A549 (cell line): ENCODE data around the gene ADCY4. TPM values are rescaled to one million over a fixed set of nuclear protein-coding genes. Genes with fewer than 3 reads are reported as not detected.

ENCODE experiments used
- ATAC-seq, 2 experiments: fragments of 200-7000 bp in 1 of 2; fragments of >200 bp in 1 of 2; cut with Nextera tagmentation in 1 of 2; cut with Tn5 transposase in 1 of 2; 3 replicates each; pipeline versions ENCODE4 v1.8.0 to v1.9.1; 2018 to 2020; ENCODE audit warnings: mild to moderate bottlenecking in 1 of 2, moderate library complexity in 1 of 2
- CTCF ChIA-PET: fragments of 300-600 bp; sonication (Branson Sonifier 250); formaldehyde crosslinking; extraction: SDS; loops from one replicate; lab custom pipeline; 2021; ENCODE audit warnings: antibody characterized with exemption, inconsistent platforms; lab: Yijun Ruan, JAX
- POLR2A ChIA-PET: fragments of 350-600 bp; formaldehyde crosslinking; extraction: SDS; loops from one replicate; lab custom pipeline; 2021; ENCODE audit warnings: antibody characterized with exemption, inconsistent platforms; lab: Yijun Ruan, JAX
- DNase-seq, 2 experiments: peaks; one replicate each; pipeline versions ENCODE4 v3.0.0 to v3.0.0-alpha.2; 2011 to 2016; ENCODE audit warnings: low read depth in 1 of 2, low spot score in 1 of 2
- FAIRE-seq: peaks from 2 replicates; lab custom pipeline; 2011; peaks lifted over from hg19 to GRCh38; lab: Jason Lieb, UNC
- H3K27ac ChIP-seq, 2 experiments: fragments of >200 bp; sonication (Bioruptor Twin); formaldehyde crosslinking; 3 replicates each; pipeline ENCODE4 v1.5.1; 2016 to 2017
- H3K4me1 ChIP-seq: fragments of >200 bp; sonication (Bioruptor Twin); formaldehyde crosslinking; 3 replicates; pipeline ENCODE4 v1.6.1; 2016
- H3K4me2 ChIP-seq: fragments of >200 bp; sonication (Bioruptor Twin); formaldehyde crosslinking; 3 replicates; pipeline ENCODE4 v1.6.1; 2016
- H3K4me3 ChIP-seq: fragments of >200 bp; sonication (Bioruptor Twin); formaldehyde crosslinking; 3 replicates; pipeline ENCODE4 v1.5.1; 2016
- H3K9me3 ChIP-seq: fragments of >200 bp; sonication (Bioruptor Twin); formaldehyde crosslinking; 3 replicates; pipeline ENCODE4 v1.6.1; 2016
- BHLHE40 ChIP-seq: IDR thresholded peaks from 2 replicates; pipeline ENCODE4 v1.6.1; 2012; ENCODE audit warnings: low read depth, low read length, inconsistent platforms
- CBX2 ChIP-seq: fragments of 200-600 bp; sonication (generic); IDR thresholded peaks from 2 replicates; pipeline ENCODE4 v1.6.1; 2016; ENCODE audit warnings: low read depth, mild to moderate bottlenecking, borderline replicate concordance
- CBX8 ChIP-seq: fragments of 200-600 bp; sonication (generic); IDR thresholded peaks from 2 replicates; pipeline ENCODE4 v1.6.1; 2016
- CHD4 ChIP-seq: fragments of 200-600 bp; sonication (generic); IDR thresholded peaks from 2 replicates; pipeline ENCODE4 v1.6.1; 2016; ENCODE audit warnings: antibody characterized with exemption, mild to moderate bottlenecking, borderline replicate concordance
- EHMT2 ChIP-seq: fragments of 200-600 bp; sonication (generic); IDR thresholded peaks from 2 replicates; pipeline ENCODE4 v1.6.1; 2016; ENCODE audit warnings: antibody characterized with exemption, low read depth, mild to moderate bottlenecking, moderate library complexity
- EP300 ChIP-seq, 2 experiments: fragments of >200 bp; sonication (Bioruptor Twin); formaldehyde crosslinking; IDR thresholded peaks; 2 replicates in 1 of 2; 3 replicates in 1 of 2; pipeline ENCODE4 v1.6.1; 2016 to 2017
- ESRRA ChIP-seq: fragments of 150-350 bp; IDR thresholded peaks from 2 replicates; pipeline ENCODE4 v1.6.1; 2014; ENCODE audit warnings: mild to moderate bottlenecking, low read length, borderline replicate concordance
- FOSB ChIP-seq: fragments of 250-450 bp; sonication (Bioruptor Pico); IDR thresholded peaks from 2 replicates; pipeline ENCODE4 v1.5.0; 2020; ENCODE audit warnings: mild to moderate bottlenecking, moderate library complexity
- FOXS1 ChIP-seq: fragments of 250-450 bp; sonication (Bioruptor Pico); IDR thresholded peaks from 2 replicates; pipeline ENCODE4 v1.5.0; 2020; ENCODE audit warnings: mild to moderate bottlenecking, moderate library complexity
- GATA3 ChIP-seq: IDR thresholded peaks from 2 replicates; pipeline ENCODE4 v1.6.1; 2012; ENCODE audit warnings: borderline replicate concordance
- JUNB ChIP-seq: fragments of >200 bp; sonication (Bioruptor Twin); formaldehyde crosslinking; IDR thresholded peaks from 2 replicates; pipeline ENCODE4 v1.6.1; 2016
- KDM1A ChIP-seq: fragments of 200-600 bp; sonication (generic); IDR thresholded peaks from 2 replicates; pipeline ENCODE4 v1.6.1; 2016; ENCODE audit warnings: low read depth, mild to moderate bottlenecking
- KDM5A ChIP-seq: fragments of 200-600 bp; sonication (generic); IDR thresholded peaks from 2 replicates; pipeline ENCODE4 v1.6.1; 2016; ENCODE audit warnings: antibody characterized with exemption, mild to moderate bottlenecking
- MAZ ChIP-seq: fragments of 150-350 bp; IDR thresholded peaks from 2 replicates; pipeline ENCODE4 v1.6.1; 2014; ENCODE audit warnings: antibody characterized with exemption, low read depth, low read length, borderline replicate concordance
- NFE2L2 ChIP-seq: fragments of 150-350 bp; conservative IDR thresholded peaks from 2 replicates; pipeline ENCODE4 v1.6.1; 2014; ENCODE audit warnings: low read length
- POLR2A ChIP-seq: IDR thresholded peaks from 2 replicates; pipeline ENCODE4 v1.6.1; 2012; ENCODE audit warnings: mild to moderate bottlenecking, low read length
- POLR2AphosphoS2 ChIP-seq: conservative IDR thresholded peaks from 2 replicates; pipeline ENCODE4 v1.6.1; 2012; ENCODE audit warnings: low read length, improper control_type of control experiment, inconsistent platforms
- RAD21 ChIP-seq, 2 experiments: fragments of >200 bp in 1 of 2; sonication (Bioruptor Twin) in 1 of 2; formaldehyde crosslinking in 1 of 2; IDR thresholded peaks in 1 of 2; conservative IDR thresholded peaks in 1 of 2; 2 replicates in 1 of 2; 3 replicates in 1 of 2; pipeline ENCODE4 v1.6.1; 2012 to 2018; ENCODE audit warnings: inconsistent platforms in 1 of 2
- RARB ChIP-seq: fragments of 250-450 bp; sonication (Bioruptor Pico); IDR thresholded peaks from 2 replicates; pipeline ENCODE4 v1.8.0; 2021; ENCODE audit warnings: mild to moderate bottlenecking, moderate library complexity
- RNF2 ChIP-seq: fragments of 200-600 bp; sonication (generic); IDR thresholded peaks from 2 replicates; pipeline ENCODE4 v1.6.1; 2016; ENCODE audit warnings: low read depth, mild to moderate bottlenecking, antibody characterized with exemption, moderate library complexity, borderline replicate concordance
- SMC3 ChIP-seq: fragments of >200 bp; sonication (Bioruptor Twin); formaldehyde crosslinking; IDR thresholded peaks from 3 replicates; pipeline ENCODE4 v1.6.1; 2018; ENCODE audit warnings: inconsistent platforms
- TFCP2L1 ChIP-seq: fragments of 250-450 bp; sonication (Bioruptor Pico); IDR thresholded peaks from 2 replicates; pipeline ENCODE4 v1.5.0; 2021; ENCODE audit warnings: mild to moderate bottlenecking
- TP53 ChIP-seq: fragments of 250-450 bp; sonication (Bioruptor Pico); IDR thresholded peaks from 2 replicates; pipeline ENCODE4 v1.5.0; 2021; ENCODE audit warnings: mild to moderate bottlenecking, moderate library complexity
- ZSCAN20 ChIP-seq: fragments of 250-450 bp; sonication (Bioruptor Pico); IDR thresholded peaks from 2 replicates; pipeline ENCODE4 v1.8.0; 2022; ENCODE audit warnings: mild to moderate bottlenecking, moderate library complexity
- WGBS: methylation state at CpG from one replicate; pipeline ENCODE4 v1.1.6; 2017; ENCODE audit errors: missing lambda C conversion rate; 5-methylcytosine and 5-hydroxymethylcytosine counted together
- polyA plus RNA-seq, 4 experiments: library from polyadenylated mRNA; depleted of rRNA in 3 of 4; stranded (reverse); fragments of >200 nt; fragmentation: RNase III in 1 of 4; extraction: RNeasy Plus Mini Kit Qiagen cat#74134 plus additional on column Dnase treatment in 1 of 4; gene quantifications; 2 replicates in 3 of 4; 3 replicates in 1 of 4; pipeline ENCODE4 v1.2.3, GENCODE V29; 2011 to 2017
- TF ChIP-seq, protein P1 (sequence below): fragments of >200 bp; sonication (Bioruptor Twin); formaldehyde crosslinking; IDR thresholded peaks from 3 replicates; pipeline ENCODE4 v1.5.1; 2016

ADCY4 gene
- polyA plus RNA-seq, 2 of the 4 experiments (the other 2 are of a cell fraction) = not detected

- Histone ChIP-seq H3K4me1 (no peaks in the 10 kb centered on the region), H3K4me3 (no peak overlapping the region), H3K9me3 (no peaks in the 10 kb centered on the region), H3K27ac (no peak overlapping the region)
- ATAC-seq = no peak
- CTCF ChIA-PET = interaction anchor here (0.6 to 34.0 kb wide), 7 partner anchors 12 to 146 kb away, joined by 3 to 601 read pairs (median 3); partner anchors contain the start of genes CIDEB, DHRS1, IRF9 and LTB4R
- TF ChIP-seq POLR2A (no peak), KDM5A (no peak), KDM1A (no peak)
- TF ChIP-seq, all 56 proteins: peak for 0
- H3K4me2 ChIP-seq = no peak overlapping the region
- FAIRE-seq (no peak), DNase-seq (no peak)
- POLR2A ChIA-PET = interaction anchor here (1.3 kb wide), 1 partner anchor 10 kb away, joined by 6 read pairs; the partner anchor contains the start of genes DHRS1 and NOP9
- WGBS = 80% methylated on average over 6 of the region's 6 CpGs
These were observed 45.1 kb downstream of the ADCY4 start for GRCh38 chr14:24289649-24290280.

- CTCF ChIA-PET = interaction anchor here (1.1 to 34.0 kb wide), 3 partner anchors 16 to 44 kb away, joined by 3 to 469 read pairs (median 6); partner anchors contain the start of genes CIDEB, DHRS1, LTB4R and LTB4R2
- no peak overlapping the region for H3K27ac ChIP-seq
- no peak for TF ChIP-seq CBX8
- no peak for TF ChIP-seq TFCP2L1 (CRISPR knock-in tag)
- TF ChIP-seq GATA3 = no peak
- no peak for TF ChIP-seq EP300 (IDR thresholded peaks at IDR 0.05)
- no peak for TF ChIP-seq CBX2
- TF ChIP-seq FOSB (CRISPR knock-in tag) = no peak
- no peak for TF ChIP-seq RARB (CRISPR knock-in tag)
- TF ChIP-seq ZSCAN20 (CRISPR knock-in tag) = no peak
- no peak for TF ChIP-seq POLR2AphosphoS2
- TF ChIP-seq ESRRA = no peak
- no peak for TF ChIP-seq TP53 (CRISPR knock-in tag)
- TF ChIP-seq NFE2L2 = no peak
- no peak for TF ChIP-seq MAZ
- TF ChIP-seq, protein P1, sequence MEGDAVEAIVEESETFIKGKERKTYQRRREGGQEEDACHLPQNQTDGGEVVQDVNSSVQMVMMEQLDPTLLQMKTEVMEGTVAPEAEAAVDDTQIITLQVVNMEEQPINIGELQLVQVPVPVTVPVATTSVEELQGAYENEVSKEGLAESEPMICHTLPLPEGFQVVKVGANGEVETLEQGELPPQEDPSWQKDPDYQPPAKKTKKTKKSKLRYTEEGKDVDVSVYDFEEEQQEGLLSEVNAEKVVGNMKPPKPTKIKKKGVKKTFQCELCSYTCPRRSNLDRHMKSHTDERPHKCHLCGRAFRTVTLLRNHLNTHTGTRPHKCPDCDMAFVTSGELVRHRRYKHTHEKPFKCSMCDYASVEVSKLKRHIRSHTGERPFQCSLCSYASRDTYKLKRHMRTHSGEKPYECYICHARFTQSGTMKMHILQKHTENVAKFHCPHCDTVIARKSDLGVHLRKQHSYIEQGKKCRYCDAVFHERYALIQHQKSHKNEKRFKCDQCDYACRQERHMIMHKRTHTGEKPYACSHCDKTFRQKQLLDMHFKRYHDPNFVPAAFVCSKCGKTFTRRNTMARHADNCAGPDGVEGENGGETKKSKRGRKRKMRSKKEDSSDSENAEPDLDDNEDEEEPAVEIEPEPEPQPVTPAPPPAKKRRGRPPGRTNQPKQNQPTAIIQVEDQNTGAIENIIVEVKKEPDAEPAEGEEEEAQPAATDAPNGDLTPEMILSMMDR = no peak
- TF ChIP-seq FOXS1 = no peak
- no peak for TF ChIP-seq KDM1A
- TF ChIP-seq RNF2 = no peak
- TF ChIP-seq EHMT2 = no peak
- no peak for TF ChIP-seq SMC3
- TF ChIP-seq, all 56 proteins: peak for 0
- POLR2A ChIA-PET = no interaction called here
- FAIRE-seq (no peak), ATAC-seq (no peak), DNase-seq (no peak)
- Histone ChIP-seq H3K4me3 (no peak overlapping the region), H3K4me2 (no peak overlapping the region), H3K9me3 (no peaks in the 10 kb centered on the region), H3K4me1 (no peaks in the 10 kb centered on the region)
- 87% methylated on average over 5 of the region's 5 CpGs for WGBS
These were observed 47.9 kb downstream of the ADCY4 start for GRCh38 chr14:24286996-24287395.

DNA sequence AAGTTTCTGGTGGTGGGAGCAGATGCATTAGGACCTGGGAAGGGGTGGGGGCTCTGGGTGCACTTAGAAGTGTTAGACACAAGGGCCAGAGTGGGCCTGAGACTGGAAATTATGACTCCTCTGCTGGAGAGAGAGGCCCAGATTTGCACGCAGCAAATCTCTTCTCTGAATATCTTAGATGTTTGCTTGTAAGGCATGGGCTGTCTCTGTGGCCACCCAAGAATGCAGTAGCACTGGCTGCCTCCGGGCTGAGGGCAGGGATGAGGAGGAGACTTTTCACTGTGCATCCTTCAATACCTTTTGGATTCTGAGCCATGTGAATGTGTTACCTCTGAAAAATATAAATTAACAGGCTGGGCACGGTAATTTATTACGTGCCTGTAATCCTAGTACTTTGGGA, 49.5 kb downstream of the ADCY4 start:
- WGBS = 78% methylated on average over 4 of the region's 4 CpGs
- H3K27ac ChIP-seq = no peak overlapping the region
- FAIRE-seq = no peak
- ATAC-seq = peak in 1 of 2 experiments; percentile 21; a peak in 1 of 6 replicates
- no peaks in the 10 kb centered on the region for H3K4me1 ChIP-seq
- POLR2A ChIA-PET = no interaction called here
- no peak for TF ChIP-seq BHLHE40
- TF ChIP-seq JUNB = no peak
- TF ChIP-seq CHD4 = no peak
- no peak for TF ChIP-seq RAD21 (conservative IDR thresholded peaks at IDR 0.05 in 1 of 2, IDR thresholded peaks at IDR 0.05 in 1 of 2)
- H3K9me3 ChIP-seq = no peaks in the 10 kb centered on the region
- DNase-seq = no peak
- CTCF ChIA-PET = interaction anchor here (0.6 to 34.0 kb wide), 5 partner anchors 8 to 151 kb away, joined by 3 to 469 read pairs (median 3); partner anchors contain the start of genes CIDEB, DHRS1, LTB4R and LTB4R2
- H3K4me3 ChIP-seq = no peak overlapping the region
- no peak overlapping the region for H3K4me2 ChIP-seq
